ENCODE measurements around the gene SLC12A5. TPM values are rescaled to one million over a fixed set of nuclear protein-coding genes. Genes with fewer than 3 reads are reported as not detected.

The SLC12A5 gene
- polyA plus RNA-seq, 3 donors = not detected

DNA sequence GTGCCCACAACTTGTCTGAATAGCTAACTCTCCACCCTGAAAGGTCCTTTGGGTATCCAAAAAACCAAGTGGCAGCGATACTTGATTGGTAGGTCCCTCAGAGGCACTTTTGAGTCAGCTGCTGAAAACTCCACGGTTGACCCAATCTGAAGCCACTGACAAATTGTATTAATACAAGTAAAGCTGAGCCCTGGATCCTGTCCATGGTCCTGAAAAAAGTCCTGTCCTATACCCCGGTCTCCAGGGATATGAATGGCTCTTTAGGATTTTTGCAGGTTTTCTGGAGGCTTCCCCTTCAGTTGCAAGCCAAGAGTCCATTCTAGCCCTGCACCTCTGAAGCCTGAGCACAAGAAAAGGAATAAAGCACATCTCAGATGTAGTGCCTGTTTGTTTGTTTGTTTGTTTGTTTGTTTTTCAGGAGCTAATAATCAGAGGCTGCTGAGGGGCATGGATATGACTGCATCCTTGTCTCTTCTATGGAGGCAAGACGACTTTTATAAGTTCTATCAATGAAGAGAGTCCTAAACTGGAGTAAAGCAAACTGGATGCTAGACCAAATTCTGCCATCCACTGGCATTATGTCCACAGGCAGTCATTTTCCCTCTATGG is 1.7 kb upstream of the SLC12A5 start:
- H3K27me3 Mint-ChIP-seq (ENCODE audit: low read depth in 3 of 3) = peaks cover 67 to 89% (median 70%) of the 10 kb centered on the region in 3 donors
- Histone ChIP-seq H3K9me3 (replicated peaks in 1 of 2; ENCODE audit: control insufficient read depth in 1 of 2, insufficient read depth in 1 of 2, low read length in 2 of 2) (peaks cover 0 to 12% of the 10 kb centered on the region in 2 donors), H3K79me2 (ENCODE audit: insufficient read depth, low read length) (no peaks in the 10 kb centered on the region), H3K36me3 (replicated peaks in 1 of 2; ENCODE audit: control insufficient read depth in 1 of 2, insufficient read depth in 2 of 2, low read length in 2 of 2) (no peaks in the 10 kb centered on the region), H3K4me3 (replicated peaks in 1 of 3; ENCODE audit: low read depth in 2 of 3, low read length in 3 of 3) (no peak overlapping the region), H3K4me2 (replicated peaks; ENCODE audit: extremely low read depth, low read length, poor library complexity, severe bottlenecking) (no peak overlapping the region), H4K20me1 (ENCODE audit: insufficient read depth, low read length) (no peaks in the 10 kb centered on the region), H3K9ac (ENCODE audit: insufficient read depth, low read length, poor library complexity, severe bottlenecking) (no peak overlapping the region), H3K4me1 (ENCODE audit: control insufficient read depth in 1 of 2, insufficient read depth in 2 of 2, low read length in 2 of 2) (peaks cover 3 to 6% of the 10 kb centered on the region in 2 donors), H2AFZ (ENCODE audit: insufficient read depth, low read depth, low read length, poor library complexity, severe bottlenecking) (no peak overlapping the region), H3K27me3 (ENCODE audit: control insufficient read depth in 2 of 2, insufficient read depth in 2 of 2, low read length in 2 of 2) (peaks cover 58 to 82% of the 10 kb centered on the region in 2 donors), H3K27ac (ENCODE audit: low read depth in 1 of 2, low read length in 2 of 2) (no peak overlapping the region)
- TF ChIP-seq, protein P1, sequence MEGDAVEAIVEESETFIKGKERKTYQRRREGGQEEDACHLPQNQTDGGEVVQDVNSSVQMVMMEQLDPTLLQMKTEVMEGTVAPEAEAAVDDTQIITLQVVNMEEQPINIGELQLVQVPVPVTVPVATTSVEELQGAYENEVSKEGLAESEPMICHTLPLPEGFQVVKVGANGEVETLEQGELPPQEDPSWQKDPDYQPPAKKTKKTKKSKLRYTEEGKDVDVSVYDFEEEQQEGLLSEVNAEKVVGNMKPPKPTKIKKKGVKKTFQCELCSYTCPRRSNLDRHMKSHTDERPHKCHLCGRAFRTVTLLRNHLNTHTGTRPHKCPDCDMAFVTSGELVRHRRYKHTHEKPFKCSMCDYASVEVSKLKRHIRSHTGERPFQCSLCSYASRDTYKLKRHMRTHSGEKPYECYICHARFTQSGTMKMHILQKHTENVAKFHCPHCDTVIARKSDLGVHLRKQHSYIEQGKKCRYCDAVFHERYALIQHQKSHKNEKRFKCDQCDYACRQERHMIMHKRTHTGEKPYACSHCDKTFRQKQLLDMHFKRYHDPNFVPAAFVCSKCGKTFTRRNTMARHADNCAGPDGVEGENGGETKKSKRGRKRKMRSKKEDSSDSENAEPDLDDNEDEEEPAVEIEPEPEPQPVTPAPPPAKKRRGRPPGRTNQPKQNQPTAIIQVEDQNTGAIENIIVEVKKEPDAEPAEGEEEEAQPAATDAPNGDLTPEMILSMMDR (IDR thresholded peaks at IDR 0.05) = no peak
- peaks cover 0 to 19% (median 5%) of the 10 kb centered on the region in 7 donors for H3K9me3 Mint-ChIP-seq
- intact Hi-C loops (cut with micrococcal nuclease) = loop anchor here in 1 of 2 donors (10.0 kb wide), 1 partner anchor 147 kb away; no protein-coding TSS in a partner anchor
- H3K4me3 Mint-ChIP-seq = no peak overlapping the region
- WGBS (ENCODE audit: insufficient coverage) = 4% methylated on average over 3 of the region's 4 CpGs
- peaks cover 4% of the 10 kb centered on the region for H3K4me1 Mint-ChIP-seq
- H3K36me3 Mint-ChIP-seq = peaks cover 1 to 3% of the 10 kb centered on the region in 2 donors
- peak in 2 of 3 donors; percentile 17 to 30 for DNase-seq
- H3K27ac Mint-ChIP-seq = no peak overlapping the region

GRCh38 chr20:46028110-46028509 is 905 bp upstream of the SLC12A5 start:
- Mint-ChIP-seq H3K36me3 (peaks cover 1 to 3% of the 10 kb centered on the region in 2 donors), H3K4me3 (peak overlapping the region in 1 of 2 donors; percentile 72), H3K4me1 (no peaks in the 10 kb centered on the region), H3K9me3 (peaks cover 0 to 23% (median 5%) of the 10 kb centered on the region in 7 donors), H3K27me3 (ENCODE audit: low read depth in 3 of 3) (peaks cover 70 to 89% (median 70%) of the 10 kb centered on the region in 3 donors), H3K27ac (no peak overlapping the region)
- TF ChIP-seq, protein P1 (IDR thresholded peaks at IDR 0.05) = no peak
- Histone ChIP-seq H3K4me1 (ENCODE audit: control insufficient read depth in 1 of 2, insufficient read depth in 2 of 2, low read length in 2 of 2) (no peaks in the 10 kb centered on the region), H3K4me3 (replicated peaks in 1 of 3; ENCODE audit: low read depth in 2 of 3, low read length in 3 of 3) (no peak overlapping the region), H4K20me1 (ENCODE audit: insufficient read depth, low read length) (no peaks in the 10 kb centered on the region), H3K9me3 (replicated peaks in 1 of 2; ENCODE audit: control insufficient read depth in 1 of 2, insufficient read depth in 1 of 2, low read length in 2 of 2) (peaks cover 0 to 12% of the 10 kb centered on the region in 2 donors), H3K27me3 (ENCODE audit: control insufficient read depth in 2 of 2, insufficient read depth in 2 of 2, low read length in 2 of 2) (peaks cover 66 to 85% of the 10 kb centered on the region in 2 donors), H3K79me2 (ENCODE audit: insufficient read depth, low read length) (no peaks in the 10 kb centered on the region), H3K9ac (ENCODE audit: insufficient read depth, low read length, poor library complexity, severe bottlenecking) (no peak overlapping the region), H2AFZ (ENCODE audit: insufficient read depth, low read depth, low read length, poor library complexity, severe bottlenecking) (no peak overlapping the region), H3K36me3 (replicated peaks in 1 of 2; ENCODE audit: control insufficient read depth in 1 of 2, insufficient read depth in 2 of 2, low read length in 2 of 2) (no peaks in the 10 kb centered on the region), H3K4me2 (replicated peaks; ENCODE audit: extremely low read depth, low read length, poor library complexity, severe bottlenecking) (no peak overlapping the region), H3K27ac (ENCODE audit: low read depth in 1 of 2, low read length in 2 of 2) (no peak overlapping the region)
- intact Hi-C loops (cut with micrococcal nuclease) = loop anchor here in 1 of 2 donors (10.0 kb wide), 1 partner anchor 147 kb away; no protein-coding TSS in a partner anchor
- no peak for DNase-seq
- WGBS (ENCODE audit: insufficient coverage) = 74% methylated on average over 6 of the region's 7 CpGs

Measured in CD14-positive monocyte (primary cell).